ENCODE results near the gene SKIL.

GRCh38 chr3:170420307-170420821, 62.8 kb downstream of the SKIL start:
- TF ChIP-seq CTCF (conservative IDR thresholded peaks at IDR 0.05; ENCODE audit: low read length) (no peak), EZH2phosphoT487 (IDR thresholded peaks at IDR 0.05; ENCODE audit: borderline replicate concordance) (no peak)

All from Loucy (cell line).